Activated naive CD8-positive, alpha-beta T cell treated with anti-CD3 and anti-CD28 coated beads, Interleukin-2, amount 50 U/mL, for 16 hours (primary cell): Measurements from ENCODE around the gene CNGA1.

Experiments
- DNase-seq: peaks from one replicate; pipeline ENCODE4 v3.0.0-alpha.2; 2020; ENCODE audit warnings: low read depth, low spot score

Gene CNGA1

GRCh38 chr4:48016141-48017107 is at the start of gene CNGA1, which contains the start of gene NIPAL1:
Gene CNGA1, minus strand, starts transcription at chr4:48016681. Its CDS starts 63,992 bp downstream, at chr4:47952689.
Gene NIPAL1, plus strand, starts transcription at chr4:48016772. Its CDS starts 68 bp downstream, at chr4:48016840.
- DNase-seq, result peak; percentile 54

GRCh38 chr4:48065587-48066052 is 49.1 kb upstream of the CNGA1 start:
- no peak for DNase-seq

- DNase-seq, result no peak
These were observed 47.9 kb upstream of the CNGA1 start for GRCh38 chr4:48064349-48064748.

- no peak for DNase-seq
These were observed 42.4 kb upstream of the CNGA1 start for GRCh38 chr4:48058617-48059530.

- DNase-seq, result no peak
These were observed 34.6 kb upstream of the CNGA1 start for GRCh38 chr4:48051078-48051477.

- DNase-seq, result no peak
These were observed 33.0 kb upstream of the CNGA1 start for GRCh38 chr4:48049483-48049882.

- DNase-seq, result no peak
These were observed 31.4 kb upstream of the CNGA1 start for GRCh38 chr4:48047896-48048295.

GRCh38 chr4:48047421-48047844 is 31.0 kb upstream of the CNGA1 start:
- DNase-seq, result peak; percentile 64

- no peak for DNase-seq
These were observed 29.6 kb upstream of the CNGA1 start for GRCh38 chr4:48046059-48046458.

GRCh38 chr4:48044298-48044697 is 27.8 kb upstream of the CNGA1 start:
- no peak for DNase-seq

- DNase-seq, result no peak
These were observed 27.0 kb upstream of the CNGA1 start for GRCh38 chr4:48043504-48043903.

- no peak for DNase-seq
These were observed 26.5 kb upstream of the CNGA1 start for GRCh38 chr4:48042979-48043461.

- no peak for DNase-seq
These were observed 25.2 kb upstream of the CNGA1 start for GRCh38 chr4:48041535-48042137.

GRCh38 chr4:48039561-48039960 is 23.1 kb upstream of the CNGA1 start:
- no peak for DNase-seq

- no peak for DNase-seq
These were observed 22.2 kb upstream of the CNGA1 start for GRCh38 chr4:48038666-48039065.

GRCh38 chr4:48037117-48037462 is 20.6 kb upstream of the CNGA1 start:
- no peak for DNase-seq

GRCh38 chr4:48035952-48036351 is 19.5 kb upstream of the CNGA1 start:
- DNase-seq, result no peak

- DNase-seq, result peak; percentile 37
These were observed 17.4 kb upstream of the CNGA1 start for GRCh38 chr4:48033825-48034413.

GRCh38 chr4:48033412-48033811 is 16.9 kb upstream of the CNGA1 start:
- no peak for DNase-seq

- DNase-seq, result no peak
These were observed 16.2 kb upstream of the CNGA1 start for GRCh38 chr4:48032721-48033120.
